ENCODE data around the gene SPECC1L.
A peak's percentile ranks its signal among the peaks of the same experiment; 100 is the strongest.

The SPECC1L gene

GRCh38 chr22:24423519-24424000, 152.9 kb downstream of the SPECC1L start:
- DNase-seq (ENCODE audit: insufficient read length, low spot score) (peak; percentile 92), FAIRE-seq (no peak)

- FAIRE-seq: no peak
- DNase-seq (ENCODE audit: insufficient read length, low spot score): no peak
Observed at GRCh38 chr22:24424001-24424900, 153.6 kb downstream of the SPECC1L start.

- FAIRE-seq (no peak), DNase-seq (ENCODE audit: insufficient read length, low spot score) (no peak)
Observed at GRCh38 chr22:24424901-24425775, 154.5 kb downstream of the SPECC1L start.

GRCh38 chr22:24426436-24426835, 155.8 kb downstream of the SPECC1L start:
- DNase-seq (ENCODE audit: insufficient read length, low spot score) (no peak), FAIRE-seq (no peak)

- DNase-seq (ENCODE audit: insufficient read length, low spot score): no peak
Observed at GRCh38 chr22:24426851-24427499, 156.3 kb downstream of the SPECC1L start.

GRCh38 chr22:24427500-24428164, 157.0 kb downstream of the SPECC1L start, which contains the start of gene ADORA2A:
Gene ADORA2A, plus strand, starts transcription at chr22:24427599. Its CDS starts 5,806 bp downstream, at chr22:24433405.
- FAIRE-seq (peak; percentile 90), DNase-seq (ENCODE audit: insufficient read length, low spot score) (peak; percentile 85)

More at GRCh38 chr22:24426851-24427499, 156.3 kb downstream of the SPECC1L start:
- no peak for FAIRE-seq

- FAIRE-seq (peak; percentile 90), DNase-seq (ENCODE audit: insufficient read length, low spot score) (no peak)
Observed at GRCh38 chr22:24428751-24429410, 158.2 kb downstream of the SPECC1L start.

GRCh38 chr22:24429411-24430365, 159.1 kb downstream of the SPECC1L start:
- FAIRE-seq: peak; percentile 18
- DNase-seq (ENCODE audit: insufficient read length, low spot score): no peak

- FAIRE-seq: no peak
- no peak for DNase-seq (ENCODE audit: insufficient read length, low spot score)
Observed at GRCh38 chr22:24430431-24431308, 160.0 kb downstream of the SPECC1L start.

- FAIRE-seq: peak; percentile 28
Observed at GRCh38 chr22:24431309-24432034, 160.8 kb downstream of the SPECC1L start.

GRCh38 chr22:24432059-24432853, 161.6 kb downstream of the SPECC1L start:
- no peak for FAIRE-seq
- DNase-seq (ENCODE audit: insufficient read length, low spot score): no peak

More at GRCh38 chr22:24431309-24432034, 160.8 kb downstream of the SPECC1L start:
- DNase-seq (ENCODE audit: insufficient read length, low spot score): no peak

GRCh38 chr22:24433001-24433827, 162.6 kb downstream of the SPECC1L start:
- DNase-seq (ENCODE audit: insufficient read length, low spot score) (no peak), FAIRE-seq (no peak)

- peak; percentile 100 for FAIRE-seq
- peak; percentile 76 for DNase-seq (ENCODE audit: insufficient read length, low spot score)
Observed at GRCh38 chr22:24433828-24434470, 163.3 kb downstream of the SPECC1L start.

- FAIRE-seq (no peak), DNase-seq (ENCODE audit: insufficient read length, low spot score) (peak; percentile 83)
Observed at GRCh38 chr22:24434471-24435322, 164.1 kb downstream of the SPECC1L start.
